ENCODE data around the gene MOCS2.

MOCS2 gene

DNA sequence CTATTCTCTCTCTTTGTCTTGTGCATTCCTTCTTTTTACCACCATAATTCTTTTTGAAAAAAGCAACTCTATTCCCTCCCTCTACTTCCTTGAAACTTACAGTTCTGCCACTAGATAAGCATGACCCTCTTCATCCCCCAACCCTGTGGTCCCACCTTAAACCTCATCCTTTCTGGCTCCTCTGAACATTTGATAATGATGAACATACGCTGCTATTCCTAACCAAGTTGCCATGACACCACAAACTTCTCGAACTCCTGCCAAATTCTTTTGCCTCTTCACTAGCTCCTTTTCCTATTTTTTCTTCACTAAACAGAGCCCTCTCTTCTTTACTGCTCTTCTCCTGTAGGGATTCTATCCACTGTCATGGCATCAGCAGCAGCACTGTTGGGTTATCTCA, 57.1 kb downstream of the MOCS2 start:
- DNase-seq (ENCODE audit: low spot score) = no peak

DNA sequence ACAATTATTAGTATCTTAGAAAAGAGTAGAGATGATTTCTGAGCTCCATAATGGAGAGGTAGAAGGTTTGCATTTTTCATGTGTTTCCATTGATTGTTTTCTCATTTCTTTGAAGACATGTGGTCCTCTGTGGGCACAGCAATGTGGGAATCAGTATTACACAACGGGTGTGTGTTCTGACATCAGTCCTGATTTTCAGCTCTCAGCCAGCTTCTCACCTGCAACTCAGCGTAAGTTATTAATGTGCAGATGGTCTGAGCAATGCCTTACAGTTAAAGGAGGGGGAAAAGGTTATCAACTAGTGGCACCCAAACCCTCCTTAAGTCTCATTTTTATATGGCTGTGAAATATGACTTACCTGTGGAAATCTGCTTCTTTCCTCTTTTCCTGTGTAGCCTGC, 61.3 kb downstream of the MOCS2 start:
- no peak for DNase-seq (ENCODE audit: low spot score)
